ENCODE data around the gene NME9. TPM values are rescaled to one million over a fixed set of nuclear protein-coding genes. Genes with fewer than 3 reads are reported as not detected.
"Not testable (repeated sequence)": the region's sequence is repeated elsewhere in the genome, so short reads cannot be mapped to it uniquely, and the experiment has no call there.

The NME9 gene
- total RNA-seq, 2 donors from 2014 or later, result 0.40 to 1.3 TPM

- Mint-ChIP-seq H3K27me3 (ENCODE audit: insufficient read depth) (no peaks in the 10 kb centered on the region), H3K4me1 (no peaks in the 10 kb centered on the region)
Measured at GRCh38 chr3:138377804-138378203, 48.2 kb upstream of the NME9 start.

DNA sequence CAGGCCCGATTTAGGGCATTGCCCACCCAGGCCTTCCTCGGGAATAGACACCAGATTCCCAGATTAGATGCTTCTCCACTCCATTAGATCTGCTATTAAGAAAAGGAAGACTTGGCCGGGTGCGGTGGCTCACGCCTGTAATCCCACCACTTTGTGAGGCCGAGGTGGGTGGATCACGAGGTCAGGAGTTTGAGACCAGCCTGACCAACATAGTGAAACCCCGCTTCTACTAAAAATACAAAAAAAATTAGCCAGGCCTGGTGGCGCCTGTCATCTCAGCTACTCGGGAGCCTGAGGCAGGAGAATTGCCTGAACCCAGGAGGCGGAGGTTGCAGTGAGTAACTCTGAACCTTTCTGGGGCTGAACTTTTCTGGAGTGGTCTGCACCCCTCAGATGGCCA lies 47.6 kb upstream of the NME9 start:
- not testable (repeated sequence) for H3K4me1 Mint-ChIP-seq; H3K9me3 ChIP-seq (ENCODE audit: control insufficient read depth, low read length); H3K4me1 ChIP-seq (ENCODE audit: control insufficient read depth, insufficient read depth, low read length); H3K27ac Mint-ChIP-seq; H3K4me3 Mint-ChIP-seq; H3K4me3 ChIP-seq (ENCODE audit: low read length); DNase-seq; H3K27ac ChIP-seq (ENCODE audit: low read depth, low read length); H3K9ac ChIP-seq (ENCODE audit: extremely low read depth, low read length, poor library complexity, severe bottlenecking); H3K27me3 ChIP-seq (ENCODE audit: control insufficient read depth, insufficient read depth, low read length, poor library complexity, severe bottlenecking); H3K27me3 Mint-ChIP-seq (ENCODE audit: insufficient read depth); H3K36me3 ChIP-seq (ENCODE audit: control insufficient read depth, insufficient read depth, low read length); H3K9me3 Mint-ChIP-seq
- peaks cover 13% of the 10 kb centered on the region for H3K36me3 Mint-ChIP-seq (ENCODE audit: low read depth)
- WGBS, 2 experiments (ENCODE audit: insufficient coverage in 1 of 2, insufficient read length in 1 of 2), result 89 to 94% methylated on average over 9 to 11 of the region's 11 CpGs

More at GRCh38 chr3:138377804-138378203, 48.2 kb upstream of the NME9 start:
- TF ChIP-seq, protein P1, sequence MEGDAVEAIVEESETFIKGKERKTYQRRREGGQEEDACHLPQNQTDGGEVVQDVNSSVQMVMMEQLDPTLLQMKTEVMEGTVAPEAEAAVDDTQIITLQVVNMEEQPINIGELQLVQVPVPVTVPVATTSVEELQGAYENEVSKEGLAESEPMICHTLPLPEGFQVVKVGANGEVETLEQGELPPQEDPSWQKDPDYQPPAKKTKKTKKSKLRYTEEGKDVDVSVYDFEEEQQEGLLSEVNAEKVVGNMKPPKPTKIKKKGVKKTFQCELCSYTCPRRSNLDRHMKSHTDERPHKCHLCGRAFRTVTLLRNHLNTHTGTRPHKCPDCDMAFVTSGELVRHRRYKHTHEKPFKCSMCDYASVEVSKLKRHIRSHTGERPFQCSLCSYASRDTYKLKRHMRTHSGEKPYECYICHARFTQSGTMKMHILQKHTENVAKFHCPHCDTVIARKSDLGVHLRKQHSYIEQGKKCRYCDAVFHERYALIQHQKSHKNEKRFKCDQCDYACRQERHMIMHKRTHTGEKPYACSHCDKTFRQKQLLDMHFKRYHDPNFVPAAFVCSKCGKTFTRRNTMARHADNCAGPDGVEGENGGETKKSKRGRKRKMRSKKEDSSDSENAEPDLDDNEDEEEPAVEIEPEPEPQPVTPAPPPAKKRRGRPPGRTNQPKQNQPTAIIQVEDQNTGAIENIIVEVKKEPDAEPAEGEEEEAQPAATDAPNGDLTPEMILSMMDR (conservative IDR thresholded peaks at IDR 0.05), result no peak
- no peak overlapping the region for H3K4me3 ChIP-seq (ENCODE audit: low read length)
- H3K36me3 Mint-ChIP-seq (ENCODE audit: low read depth), result peaks cover 13% of the 10 kb centered on the region
- no peaks in the 10 kb centered on the region for H3K9me3 ChIP-seq (ENCODE audit: control insufficient read depth, low read length)
- no peak overlapping the region for H3K9ac ChIP-seq (ENCODE audit: extremely low read depth, low read length, poor library complexity, severe bottlenecking)
- H3K9me3 Mint-ChIP-seq, result no peaks in the 10 kb centered on the region
- no peaks in the 10 kb centered on the region for H3K36me3 ChIP-seq (ENCODE audit: control insufficient read depth, insufficient read depth, low read length)
- no peak overlapping the region for H3K4me3 Mint-ChIP-seq
- H3K27ac ChIP-seq (ENCODE audit: low read depth, low read length), result no peak overlapping the region
- WGBS, 2 experiments (ENCODE audit: insufficient coverage in 1 of 2, insufficient read length in 1 of 2), result 86 to 91% methylated on average over 4 to 5 of the region's 5 CpGs
- H3K4me1 ChIP-seq (ENCODE audit: control insufficient read depth, insufficient read depth, low read length), result no peaks in the 10 kb centered on the region
- DNase-seq, result no peak
- H3K27ac Mint-ChIP-seq, result no peak overlapping the region
- H3K27me3 ChIP-seq (ENCODE audit: control insufficient read depth, insufficient read depth, low read length, poor library complexity, severe bottlenecking), result no peaks in the 10 kb centered on the region

- Mint-ChIP-seq H3K9me3 (no peaks in the 10 kb centered on the region), H3K36me3 (ENCODE audit: low read depth) (peaks cover 13% of the 10 kb centered on the region), H3K27me3 (ENCODE audit: insufficient read depth) (no peaks in the 10 kb centered on the region), H3K4me1 (no peaks in the 10 kb centered on the region), H3K4me3 (no peak overlapping the region), H3K27ac (no peak overlapping the region)
- Histone ChIP-seq H3K4me1 (ENCODE audit: control insufficient read depth, insufficient read depth, low read length) (no peaks in the 10 kb centered on the region), H3K4me3 (ENCODE audit: low read length) (no peak overlapping the region), H3K36me3 (ENCODE audit: control insufficient read depth, insufficient read depth, low read length) (no peaks in the 10 kb centered on the region), H3K9me3 (ENCODE audit: control insufficient read depth, low read length) (no peaks in the 10 kb centered on the region), H3K9ac (ENCODE audit: extremely low read depth, low read length, poor library complexity, severe bottlenecking) (no peak overlapping the region), H3K27me3 (ENCODE audit: control insufficient read depth, insufficient read depth, low read length, poor library complexity, severe bottlenecking) (no peaks in the 10 kb centered on the region), H3K27ac (ENCODE audit: low read depth, low read length) (no peak overlapping the region)
- TF ChIP-seq, protein P1 (conservative IDR thresholded peaks at IDR 0.05), result no peak
- 92% methylated on average over 2 of the region's 2 CpGs; no CpG with 5 or more reads in 1 of the 2 experiments for WGBS, 2 experiments (ENCODE audit: insufficient coverage in 1 of 2, insufficient read length in 1 of 2)
- no peak for DNase-seq
Measured at GRCh38 chr3:138376663-138377062, 47.0 kb upstream of the NME9 start.

DNA sequence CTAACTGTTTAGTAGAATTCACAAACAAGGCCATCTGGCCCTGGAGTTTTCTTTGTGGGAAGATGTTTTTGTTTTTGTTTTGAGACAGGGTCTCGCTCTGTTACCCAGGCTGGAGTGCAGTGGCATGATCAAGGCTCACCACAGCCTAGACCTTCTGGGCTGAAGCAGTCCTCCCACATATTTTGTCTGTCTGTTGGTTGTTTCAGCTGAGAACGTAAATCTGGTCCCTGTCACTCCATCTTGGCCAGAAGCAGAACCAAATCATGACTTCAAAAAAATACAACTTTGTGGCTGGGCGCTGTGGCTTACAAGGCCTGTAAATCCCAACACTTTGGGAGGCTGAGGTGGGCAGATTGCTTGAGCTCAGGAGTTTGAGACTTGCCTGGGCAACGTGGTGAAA lies 45.8 kb upstream of the NME9 start:
- H3K36me3 ChIP-seq (ENCODE audit: control insufficient read depth, insufficient read depth, low read length), result no peaks in the 10 kb centered on the region
- WGBS, 2 experiments (ENCODE audit: insufficient coverage in 1 of 2, insufficient read length in 1 of 2), result 81 to 92% methylated on average over 2 to 4 of the region's 4 CpGs
- no peak for DNase-seq
- Mint-ChIP-seq H3K27ac (peak overlapping the region; percentile 56), H3K9me3 (peaks cover 2% of the 10 kb centered on the region), H3K36me3 (ENCODE audit: low read depth) (peaks cover 13% of the 10 kb centered on the region), H3K4me1 (no peaks in the 10 kb centered on the region), H3K4me3 (no peak overlapping the region), H3K27me3 (ENCODE audit: insufficient read depth) (no peaks in the 10 kb centered on the region)
- TF ChIP-seq, protein P1 (conservative IDR thresholded peaks at IDR 0.05), result no peak
- no peaks in the 10 kb centered on the region for H3K4me1 ChIP-seq (ENCODE audit: control insufficient read depth, insufficient read depth, low read length)
- no peaks in the 10 kb centered on the region for H3K27me3 ChIP-seq (ENCODE audit: control insufficient read depth, insufficient read depth, low read length, poor library complexity, severe bottlenecking)
- H3K4me3 ChIP-seq (ENCODE audit: low read length), result no peak overlapping the region
- no peak overlapping the region for H3K27ac ChIP-seq (ENCODE audit: low read depth, low read length)
- no peaks in the 10 kb centered on the region for H3K9me3 ChIP-seq (ENCODE audit: control insufficient read depth, low read length)
- no peak overlapping the region for H3K9ac ChIP-seq (ENCODE audit: extremely low read depth, low read length, poor library complexity, severe bottlenecking)

Measured in endodermal cell (in vitro differentiated cells).